Activated CD8-positive, alpha-beta memory T cell treated with anti-CD3 and anti-CD28 coated beads for 24 hours (primary cell): ENCODE results near the gene RARB.

ENCODE experiments used
- DNase-seq: peaks from one replicate; pipeline ENCODE4 v3.0.0-alpha.2; 2020

The RARB gene

DNA sequence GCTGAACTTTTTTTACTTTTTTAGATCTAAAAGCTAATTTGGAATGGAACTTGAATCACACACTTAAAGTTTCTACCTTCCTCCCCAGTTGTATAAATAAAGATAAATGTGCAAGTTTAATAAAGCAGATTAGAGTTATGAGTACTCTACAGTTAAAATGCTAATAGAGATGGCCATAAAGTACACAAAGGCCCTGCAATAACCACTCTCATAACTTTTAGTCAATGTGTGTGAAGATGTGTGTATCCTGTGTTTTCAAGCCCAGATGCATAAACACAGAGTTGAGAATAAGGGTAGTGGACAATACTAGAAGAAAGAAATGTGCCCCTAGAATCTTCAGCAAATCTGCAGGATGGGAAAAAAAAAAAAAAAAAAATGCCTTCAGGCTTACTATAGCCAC lies 191.3 kb downstream of the RARB start:
- DNase-seq, result no peak

DNA sequence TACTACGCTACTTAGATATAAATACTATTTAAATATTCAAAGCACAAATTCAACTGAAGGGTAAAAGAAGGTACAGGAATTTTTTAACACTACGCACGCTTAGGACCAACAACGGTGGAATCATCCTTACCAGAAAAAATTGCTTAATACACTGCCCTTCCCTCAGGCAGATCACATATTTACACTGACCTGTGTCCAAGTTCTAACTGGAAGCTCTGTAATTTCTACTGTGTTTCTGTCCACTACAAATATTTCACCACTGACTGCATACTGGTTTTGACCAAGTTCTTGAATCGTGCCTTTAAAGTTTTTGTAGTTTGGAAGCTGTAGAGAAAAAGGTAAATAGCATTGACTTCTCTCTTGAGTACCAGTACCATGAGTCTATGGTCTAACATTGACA lies 192.4 kb downstream of the RARB start:
- no peak for DNase-seq

DNA sequence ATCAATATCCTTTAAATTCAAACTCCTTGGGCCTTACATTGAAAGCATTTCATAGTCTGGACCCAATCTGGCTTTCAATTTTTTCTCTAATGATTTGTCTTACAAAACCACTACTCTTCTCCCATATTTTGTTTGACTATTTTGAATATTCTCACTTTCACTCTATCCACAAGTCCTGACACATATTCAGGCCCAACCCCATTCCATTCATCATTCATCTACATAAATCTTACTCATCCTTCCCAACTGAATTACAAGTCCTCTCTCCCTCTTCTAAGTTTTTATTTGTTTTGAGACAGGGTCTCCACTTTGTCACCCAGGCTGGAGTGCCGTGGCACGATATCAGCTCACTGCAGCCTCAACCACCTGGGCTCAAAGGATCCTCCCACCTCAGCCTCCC lies 193.0 kb downstream of the RARB start:
- DNase-seq, result no peak

GRCh38 chr3:25631989-25632388 lies 203.9 kb downstream of the RARB start:
- DNase-seq, result no peak

DNA sequence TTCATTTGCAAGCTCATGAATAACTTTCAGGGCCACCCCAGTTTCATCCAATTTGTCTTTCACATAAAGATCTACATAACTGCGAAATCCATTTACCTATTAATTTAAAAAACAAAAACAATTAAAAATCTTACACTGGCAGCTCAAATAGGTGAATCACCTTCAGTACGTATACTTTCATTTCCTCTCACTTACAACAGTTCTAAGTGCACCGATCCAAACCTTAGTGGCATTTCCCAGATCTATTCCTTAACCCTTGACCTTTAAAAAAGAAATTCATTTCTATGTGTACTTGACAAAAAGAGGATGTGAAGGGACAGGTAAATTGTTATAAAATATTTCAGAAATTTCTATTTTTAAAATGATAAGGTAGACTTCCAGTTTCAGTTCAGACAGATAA lies 205.9 kb downstream of the RARB start:
- no peak for DNase-seq

GRCh38 chr3:25635038-25635437 lies 207.0 kb downstream of the RARB start:
- no peak for DNase-seq
